ENCODE measurements around the gene NLGN1. TPM values are rescaled to one million over a fixed set of nuclear protein-coding genes. Genes with fewer than 3 reads are reported as not detected.

The NLGN1 gene
- polyA plus RNA-seq, 2 of the 4 experiments (the other 2 are of a cell fraction) = not detected

DNA sequence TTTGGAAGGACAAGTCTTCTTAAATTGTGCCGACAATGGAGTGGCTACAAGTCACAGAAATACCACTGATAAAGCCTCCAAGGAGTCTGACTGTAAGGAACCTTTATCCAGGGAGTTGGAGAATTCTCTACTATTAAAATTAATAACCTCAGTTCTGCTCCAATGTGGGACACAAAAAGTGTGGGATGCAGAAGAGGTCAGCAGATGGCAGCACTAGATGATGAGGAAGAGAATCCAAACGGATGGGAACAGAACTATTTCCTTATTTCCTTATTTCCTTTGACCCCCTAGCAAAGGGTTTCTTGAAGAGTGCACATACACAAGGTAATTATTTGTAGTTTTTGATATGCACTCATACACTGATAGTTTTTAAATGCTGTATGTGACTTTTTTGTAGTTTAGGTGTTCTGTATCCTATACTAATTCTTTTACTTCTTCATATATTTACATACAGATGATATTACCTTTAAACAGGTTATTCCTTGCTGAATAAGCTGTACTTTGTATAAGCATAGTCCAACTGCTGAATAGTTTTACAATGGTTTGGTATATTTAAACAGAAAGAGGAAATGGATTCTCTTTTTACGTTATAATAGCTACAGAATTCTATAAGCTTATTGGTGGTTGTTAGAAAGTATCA is 25.6 kb upstream of the NLGN1 start:
- Histone ChIP-seq H3K27ac (no peak overlapping the region), H3K9me3 (no peaks in the 10 kb centered on the region), H3K4me1 (no peaks in the 10 kb centered on the region), H3K4me2 (no peak overlapping the region), H3K4me3 (no peak overlapping the region)
- ChIA-PET POLR2A (no interaction called here), CTCF (interaction anchor here (1.0 kb wide), 1 partner anchor 10 kb away, joined by 6 read pairs; no protein-coding TSS in a partner anchor)
- TF ChIP-seq, protein P1, sequence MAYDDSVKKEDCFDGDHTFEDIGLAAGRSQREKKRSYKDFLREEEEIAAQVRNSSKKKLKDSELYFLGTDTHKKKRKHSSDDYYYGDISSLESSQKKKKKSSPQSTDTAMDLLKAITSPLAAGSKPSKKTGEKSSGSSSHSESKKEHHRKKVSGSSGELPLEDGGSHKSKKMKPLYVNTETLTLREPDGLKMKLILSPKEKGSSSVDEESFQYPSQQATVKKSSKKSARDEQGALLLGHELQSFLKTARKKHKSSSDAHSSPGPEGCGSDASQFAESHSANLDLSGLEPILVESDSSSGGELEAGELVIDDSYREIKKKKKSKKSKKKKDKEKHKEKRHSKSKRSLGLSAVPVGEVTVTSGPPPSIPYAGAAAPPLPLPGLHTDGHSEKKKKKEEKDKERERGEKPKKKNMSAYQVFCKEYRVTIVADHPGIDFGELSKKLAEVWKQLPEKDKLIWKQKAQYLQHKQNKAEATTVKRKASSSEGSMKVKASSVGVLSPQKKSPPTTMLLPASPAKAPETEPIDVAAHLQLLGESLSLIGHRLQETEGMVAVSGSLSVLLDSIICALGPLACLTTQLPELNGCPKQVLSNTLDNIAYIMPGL (CRISPR knock-in tag; IDR thresholded peaks at IDR 0.05; ENCODE audit: borderline replicate concordance) = no peak
- TF ChIP-seq CBX2 (IDR thresholded peaks at IDR 0.05; ENCODE audit: borderline replicate concordance, low read depth) = no peak
- TF ChIP-seq RFX5 (IDR thresholded peaks at IDR 0.05) = no peak
- peak; percentile 32; the same call in 1 of the 3 replicates for TF ChIP-seq SMC3 (IDR thresholded peaks at IDR 0.05)
- no peak for TF ChIP-seq ZNF302 (CRISPR knock-in tag; IDR thresholded peaks at IDR 0.05)
- no peak for TF ChIP-seq JUN (IDR thresholded peaks at IDR 0.05)
- no peak for TF ChIP-seq SREBF2 (IDR thresholded peaks at IDR 0.05)
- TF ChIP-seq RAD21 (conservative IDR thresholded peaks at IDR 0.05 in 1 of 2, IDR thresholded peaks at IDR 0.05 in 1 of 2) = peak; percentile 26 to 41; a peak in 4 of 5 replicates
- no peak for TF ChIP-seq TFCP2L1 (CRISPR knock-in tag; IDR thresholded peaks at IDR 0.05)
- TF ChIP-seq KDM1A (IDR thresholded peaks at IDR 0.05; ENCODE audit: low read depth) = no peak
- no peak for TF ChIP-seq CHD4 (IDR thresholded peaks at IDR 0.05; ENCODE audit: borderline replicate concordance)
- no peak for TF ChIP-seq ZC3H11A (IDR thresholded peaks at IDR 0.05)
- no peak for TF ChIP-seq NR3C1 (IDR thresholded peaks at IDR 0.05)
- TF ChIP-seq, protein P2, sequence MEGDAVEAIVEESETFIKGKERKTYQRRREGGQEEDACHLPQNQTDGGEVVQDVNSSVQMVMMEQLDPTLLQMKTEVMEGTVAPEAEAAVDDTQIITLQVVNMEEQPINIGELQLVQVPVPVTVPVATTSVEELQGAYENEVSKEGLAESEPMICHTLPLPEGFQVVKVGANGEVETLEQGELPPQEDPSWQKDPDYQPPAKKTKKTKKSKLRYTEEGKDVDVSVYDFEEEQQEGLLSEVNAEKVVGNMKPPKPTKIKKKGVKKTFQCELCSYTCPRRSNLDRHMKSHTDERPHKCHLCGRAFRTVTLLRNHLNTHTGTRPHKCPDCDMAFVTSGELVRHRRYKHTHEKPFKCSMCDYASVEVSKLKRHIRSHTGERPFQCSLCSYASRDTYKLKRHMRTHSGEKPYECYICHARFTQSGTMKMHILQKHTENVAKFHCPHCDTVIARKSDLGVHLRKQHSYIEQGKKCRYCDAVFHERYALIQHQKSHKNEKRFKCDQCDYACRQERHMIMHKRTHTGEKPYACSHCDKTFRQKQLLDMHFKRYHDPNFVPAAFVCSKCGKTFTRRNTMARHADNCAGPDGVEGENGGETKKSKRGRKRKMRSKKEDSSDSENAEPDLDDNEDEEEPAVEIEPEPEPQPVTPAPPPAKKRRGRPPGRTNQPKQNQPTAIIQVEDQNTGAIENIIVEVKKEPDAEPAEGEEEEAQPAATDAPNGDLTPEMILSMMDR (IDR thresholded peaks at IDR 0.05) = peak; percentile 33; the same call in 2 of the 3 replicates
- no peak for TF ChIP-seq MAZ (IDR thresholded peaks at IDR 0.05; ENCODE audit: borderline replicate concordance, low read depth, low read length)
- no peak for TF ChIP-seq FOSL2 (IDR thresholded peaks at IDR 0.05)
- no peak for TF ChIP-seq FOSL2 (CRISPR knock-in tag; IDR thresholded peaks at IDR 0.05)
- no peak for TF ChIP-seq ESRRA (IDR thresholded peaks at IDR 0.05; ENCODE audit: borderline replicate concordance, low read length)
- TF ChIP-seq NFE2L2 (conservative IDR thresholded peaks at IDR 0.05; ENCODE audit: low read length) = no peak
- no peak for TF ChIP-seq HOXB5 (CRISPR knock-in tag; IDR thresholded peaks at IDR 0.05)
- FAIRE-seq = no peak
- DNase-seq (ENCODE audit: low read depth in 1 of 2, low spot score in 1 of 2) = peak in 1 of 2 experiments; percentile 10
- WGBS (ENCODE audit: missing lambda C conversion rate) = 2% methylated on average over 3 of the region's 3 CpGs
- peak; percentile 47 to 64; a peak in 4 of 6 replicates for ATAC-seq

DNA sequence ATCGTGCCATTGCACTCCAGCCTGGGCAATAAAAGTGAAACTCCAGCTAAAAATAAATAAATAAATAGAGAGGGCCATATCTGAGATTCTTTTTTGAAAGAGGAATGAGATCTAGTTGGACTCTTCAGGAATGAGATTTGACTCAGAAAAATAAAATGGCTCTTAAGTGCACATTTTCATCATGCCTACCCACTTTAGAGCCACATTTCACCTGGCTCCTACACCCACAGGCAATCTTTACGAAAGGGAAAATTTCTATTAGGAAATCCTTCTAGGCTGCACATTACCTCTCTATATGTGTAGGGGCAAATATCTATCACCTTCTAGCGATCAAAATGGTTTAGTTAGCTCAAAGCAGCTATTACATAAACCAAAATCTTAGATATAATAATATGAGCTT is 16.9 kb upstream of the NLGN1 start:
- CTCF ChIA-PET = no interaction called here
- no peak for TF ChIP-seq KDM1A (IDR thresholded peaks at IDR 0.05; ENCODE audit: low read depth)
- no peak for TF ChIP-seq RARB (CRISPR knock-in tag; IDR thresholded peaks at IDR 0.05)
- TF ChIP-seq, protein P3, sequence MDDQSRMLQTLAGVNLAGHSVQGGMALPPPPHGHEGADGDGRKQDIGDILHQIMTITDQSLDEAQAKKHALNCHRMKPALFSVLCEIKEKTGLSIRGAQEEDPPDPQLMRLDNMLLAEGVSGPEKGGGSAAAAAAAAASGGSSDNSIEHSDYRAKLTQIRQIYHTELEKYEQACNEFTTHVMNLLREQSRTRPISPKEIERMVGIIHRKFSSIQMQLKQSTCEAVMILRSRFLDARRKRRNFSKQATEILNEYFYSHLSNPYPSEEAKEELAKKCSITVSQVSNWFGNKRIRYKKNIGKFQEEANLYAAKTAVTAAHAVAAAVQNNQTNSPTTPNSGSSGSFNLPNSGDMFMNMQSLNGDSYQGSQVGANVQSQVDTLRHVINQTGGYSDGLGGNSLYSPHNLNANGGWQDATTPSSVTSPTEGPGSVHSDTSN (IDR thresholded peaks at IDR 0.05) = no peak
- TF ChIP-seq, protein P4, sequence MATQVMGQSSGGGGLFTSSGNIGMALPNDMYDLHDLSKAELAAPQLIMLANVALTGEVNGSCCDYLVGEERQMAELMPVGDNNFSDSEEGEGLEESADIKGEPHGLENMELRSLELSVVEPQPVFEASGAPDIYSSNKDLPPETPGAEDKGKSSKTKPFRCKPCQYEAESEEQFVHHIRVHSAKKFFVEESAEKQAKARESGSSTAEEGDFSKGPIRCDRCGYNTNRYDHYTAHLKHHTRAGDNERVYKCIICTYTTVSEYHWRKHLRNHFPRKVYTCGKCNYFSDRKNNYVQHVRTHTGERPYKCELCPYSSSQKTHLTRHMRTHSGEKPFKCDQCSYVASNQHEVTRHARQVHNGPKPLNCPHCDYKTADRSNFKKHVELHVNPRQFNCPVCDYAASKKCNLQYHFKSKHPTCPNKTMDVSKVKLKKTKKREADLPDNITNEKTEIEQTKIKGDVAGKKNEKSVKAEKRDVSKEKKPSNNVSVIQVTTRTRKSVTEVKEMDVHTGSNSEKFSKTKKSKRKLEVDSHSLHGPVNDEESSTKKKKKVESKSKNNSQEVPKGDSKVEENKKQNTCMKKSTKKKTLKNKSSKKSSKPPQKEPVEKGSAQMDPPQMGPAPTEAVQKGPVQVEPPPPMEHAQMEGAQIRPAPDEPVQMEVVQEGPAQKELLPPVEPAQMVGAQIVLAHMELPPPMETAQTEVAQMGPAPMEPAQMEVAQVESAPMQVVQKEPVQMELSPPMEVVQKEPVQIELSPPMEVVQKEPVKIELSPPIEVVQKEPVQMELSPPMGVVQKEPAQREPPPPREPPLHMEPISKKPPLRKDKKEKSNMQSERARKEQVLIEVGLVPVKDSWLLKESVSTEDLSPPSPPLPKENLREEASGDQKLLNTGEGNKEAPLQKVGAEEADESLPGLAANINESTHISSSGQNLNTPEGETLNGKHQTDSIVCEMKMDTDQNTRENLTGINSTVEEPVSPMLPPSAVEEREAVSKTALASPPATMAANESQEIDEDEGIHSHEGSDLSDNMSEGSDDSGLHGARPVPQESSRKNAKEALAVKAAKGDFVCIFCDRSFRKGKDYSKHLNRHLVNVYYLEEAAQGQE (IDR thresholded peaks at IDR 0.05) = no peak
- no peak for TF ChIP-seq CHD4 (IDR thresholded peaks at IDR 0.05; ENCODE audit: borderline replicate concordance)
- TF ChIP-seq, protein P2 (IDR thresholded peaks at IDR 0.05) = no peak
- no peak for TF ChIP-seq RAD21 (conservative IDR thresholded peaks at IDR 0.05 in 1 of 2, IDR thresholded peaks at IDR 0.05 in 1 of 2)
- TF ChIP-seq, protein P1 (CRISPR knock-in tag; IDR thresholded peaks at IDR 0.05; ENCODE audit: borderline replicate concordance) = no peak

More for the DNA sequence above, 16.9 kb upstream of the NLGN1 start:
- no peaks in the 10 kb centered on the region for H3K9me3 ChIP-seq
- DNase-seq (ENCODE audit: low read depth in 1 of 2, low spot score in 1 of 2) (no peak), ATAC-seq (no peak), FAIRE-seq (no peak)
- H3K4me3 ChIP-seq = no peak overlapping the region
- POLR2A ChIA-PET = no interaction called here
- 5% methylated on average over 3 of the region's 3 CpGs for WGBS (ENCODE audit: missing lambda C conversion rate)
- H3K4me1 ChIP-seq = no peaks in the 10 kb centered on the region
- H3K27ac ChIP-seq = no peak overlapping the region
- no peak overlapping the region for H3K4me2 ChIP-seq
